HCT116 (cell line): ENCODE data around the gene VCAN. TPM values are rescaled to one million over a fixed set of nuclear protein-coding genes. Genes with fewer than 3 reads are reported as not detected.

Experiments
- ATAC-seq: fragments of 200-7000 bp; cut with Tn5 transposase; 2 replicates; pipeline ENCODE4 v1.9.1; 2020; ENCODE audit warnings: mild to moderate bottlenecking, moderate library complexity
- BruUV-seq: library from RNA; stranded (reverse); fragments of 400-500 nt; replicated peaks from 2 replicates; lab custom pipeline; 2021; lab: Mats Ljungman, UMichigan
- CTCF ChIA-PET: fragments of 300-600 bp; sonication (Branson Sonifier 250); formaldehyde crosslinking; loops from one replicate; lab custom pipeline; 2021; ENCODE audit warnings: antibody characterized with exemption; lab: Charles Lee
- POLR2A ChIA-PET: fragments of 300-600, 350-600 bp; sonication (Branson Sonifier 250); formaldehyde crosslinking; loops from one replicate; lab custom pipeline; 2021; ENCODE audit warnings: antibody characterized with exemption; lab: Charles Lee
- RAD21 ChIA-PET, 2 experiments: fragments of 300-600 bp; sonication (Branson Sonifier 250); formaldehyde crosslinking; loops; one replicate each; lab custom pipeline; 2023; ENCODE audit warnings: low total read pairs in 2 of 2; ENCODE audit not compliant: uncharacterized antibody in 2 of 2, unreplicated experiment in 2 of 2, low non-redundant PET in 1 of 2; lab: Charles Lee
- DNase-seq: peaks from one replicate; pipeline ENCODE4 v3.0.0-alpha.2; 2010; ENCODE audit warnings: low read depth, low spot score
- H2AFZ ChIP-seq: fragments of 200-600 bp; shearing (Covaris generic), sonication (generic); 2 replicates; pipeline ENCODE4 v1.6.1; 2017; ENCODE audit warnings: low read depth, mixed run types, mixed read lengths, antibody characterized with exemption, low read length; ENCODE audit not compliant: poor library complexity, severe bottlenecking
- H3K27ac ChIP-seq: 2 replicates; pipeline ENCODE4 v1.5.1; 2012; ENCODE audit warnings: low read depth, low read length
- H3K27me3 ChIP-seq: fragments of 200-600 bp; sonication (generic); 2 replicates; pipeline ENCODE4 v1.6.1; 2016; ENCODE audit warnings: mixed run types, low read length, mixed read lengths; ENCODE audit not compliant: insufficient read depth
- H3K36me3 ChIP-seq, 2 experiments: fragments of 200-500 bp in 1 of 2; fragments of 200-600 bp in 1 of 2; sonication (Bioruptor generic) in 1 of 2; sonication (generic) in 1 of 2; 2 replicates each; pipeline versions ENCODE4 v1.5.1 to v1.6.1; 2014 to 2016; ENCODE audit warnings: low read length in 2 of 2, inconsistent platforms in 1 of 2, mixed read lengths in 1 of 2, mixed run types in 1 of 2; ENCODE audit not compliant: insufficient read depth in 2 of 2, control insufficient read depth in 1 of 2
- H3K4me1 ChIP-seq, 2 experiments: fragments of 200-600 bp in 1 of 2; sonication (generic) in 1 of 2; 2 replicates each; pipeline versions ENCODE4 v1.5.1 to v1.6.1; 2012 to 2017; ENCODE audit warnings: low read length in 2 of 2, inconsistent platforms in 1 of 2, mild to moderate bottlenecking in 1 of 2, mixed read lengths in 1 of 2, mixed run types in 1 of 2, moderate library complexity in 1 of 2; ENCODE audit not compliant: insufficient read depth in 2 of 2, control insufficient read depth in 1 of 2
- H3K4me2 ChIP-seq: fragments of 200-600 bp; sonication (generic); 2 replicates; pipeline ENCODE4 v1.6.1; 2017; ENCODE audit warnings: mixed run types, low read length, mixed read lengths
- H3K4me3 ChIP-seq, 2 experiments: fragments of 200-600 bp in 1 of 2; sonication (generic) in 1 of 2; replicated peaks in 1 of 2; 2 replicates each; pipeline ENCODE4 v1.5.1; 2011 to 2016; ENCODE audit warnings: low read length in 2 of 2, control low read depth in 1 of 2, low read depth in 1 of 2, mild to moderate bottlenecking in 1 of 2, mixed read lengths in 1 of 2, mixed run types in 1 of 2
- H3K79me2 ChIP-seq: fragments of 200-600 bp; sonication (generic); 2 replicates; pipeline ENCODE4 v1.6.1; 2017; ENCODE audit warnings: mild to moderate bottlenecking, mixed run types, low read length, moderate library complexity, mixed read lengths; ENCODE audit not compliant: insufficient read depth
- H3K9ac ChIP-seq: fragments of 200-600 bp; sonication (generic); 2 replicates; pipeline ENCODE4 v1.6.1; 2016; ENCODE audit warnings: low read length, mixed read lengths
- H3K9me2 ChIP-seq: fragments of 200-600 bp; sonication (generic), shearing (Covaris generic); 2 replicates; pipeline ENCODE4 v1.6.1; 2017; ENCODE audit warnings: mixed run types, mild to moderate bottlenecking, moderate library complexity; ENCODE audit not compliant: insufficient read depth
- H3K9me3 ChIP-seq, 2 experiments: fragments of 200-500 bp in 1 of 2; fragments of 200-600 bp in 1 of 2; sonication (Bioruptor generic) in 1 of 2; sonication (generic) in 1 of 2; 2 replicates each; pipeline ENCODE4 v1.6.1; 2014 to 2017; ENCODE audit warnings: low read length in 2 of 2, mixed read lengths in 2 of 2, inconsistent platforms in 1 of 2, low read depth in 1 of 2, mild to moderate bottlenecking in 1 of 2, mixed run types in 1 of 2, moderate library complexity in 1 of 2; ENCODE audit not compliant: control insufficient read depth in 1 of 2, insufficient read depth in 1 of 2
- H4K20me1 ChIP-seq: fragments of 200-600 bp; sonication (generic), shearing (Covaris generic); 2 replicates; pipeline ENCODE4 v1.6.1; 2017; ENCODE audit warnings: mixed run types, mild to moderate bottlenecking, moderate library complexity; ENCODE audit not compliant: insufficient read depth
- ATF3 ChIP-seq: IDR thresholded peaks from 2 replicates; pipeline ENCODE4 v1.6.1; 2012
- CBX3 ChIP-seq: IDR thresholded peaks from 2 replicates; pipeline ENCODE4 v1.6.1; 2012; ENCODE audit warnings: low read depth
- CTCF ChIP-seq, 3 experiments: fragments of 200-600 bp in 1 of 3; sonication (generic) in 1 of 3; IDR thresholded peaks in 2 of 3; conservative IDR thresholded peaks in 1 of 3; 2 replicates each; pipeline ENCODE4 v1.5.1; 2012 to 2017; ENCODE audit warnings: low read depth in 2 of 3, low read length in 2 of 3, antibody characterized with exemption in 1 of 3, borderline replicate concordance in 1 of 3, control low read depth in 1 of 3, mild to moderate bottlenecking in 1 of 3, mixed read lengths in 1 of 3, mixed run types in 1 of 3, moderate library complexity in 1 of 3; ENCODE audit not compliant: insufficient read depth in 1 of 3
- EGR1 ChIP-seq: IDR thresholded peaks from 2 replicates; pipeline ENCODE4 v1.6.1; 2012; ENCODE audit warnings: low read depth
- ELF1 ChIP-seq: IDR thresholded peaks from 2 replicates; pipeline ENCODE4 v1.6.1; 2012; ENCODE audit warnings: low read depth, borderline replicate concordance
- EZH2phosphoT487 ChIP-seq: fragments of 200-600 bp; IDR thresholded peaks from 2 replicates; pipeline ENCODE4 v1.6.1; 2018; ENCODE audit warnings: antibody characterized with exemption, borderline replicate concordance
- FOSL1 ChIP-seq: IDR thresholded peaks from 2 replicates; pipeline ENCODE4 v1.6.1; 2012; ENCODE audit warnings: low read depth
- MAX ChIP-seq: IDR thresholded peaks from 2 replicates; pipeline ENCODE4 v1.6.1; 2012
- POLR2A ChIP-seq: IDR thresholded peaks from 2 replicates; pipeline ENCODE4 v1.7.0; 2011; ENCODE audit warnings: borderline replicate concordance; ENCODE audit not compliant: insufficient read depth, insufficient read length; ENCODE audit errors: extremely low read depth
- REST ChIP-seq: IDR thresholded peaks from 2 replicates; pipeline ENCODE4 v1.6.1; 2012; ENCODE audit warnings: low read depth
- SIN3A ChIP-seq: IDR thresholded peaks from 2 replicates; pipeline ENCODE4 v1.6.1; 2012; ENCODE audit warnings: low read depth
- SP1 ChIP-seq: IDR thresholded peaks from 2 replicates; pipeline ENCODE4 v1.6.1; 2012; ENCODE audit warnings: low read depth
- SRF ChIP-seq: IDR thresholded peaks from 2 replicates; pipeline ENCODE4 v1.6.1; 2012; ENCODE audit warnings: low read depth
- TCF7L2 ChIP-seq: IDR thresholded peaks from 2 replicates; pipeline ENCODE4 v1.7.0; 2011; ENCODE audit warnings: borderline replicate concordance, inconsistent platforms; ENCODE audit not compliant: insufficient read depth, insufficient read length; ENCODE audit errors: extremely low read depth
- YY1 ChIP-seq: IDR thresholded peaks from 2 replicates; pipeline ENCODE4 v1.6.1; 2011; ENCODE audit warnings: low read length, low read depth, moderate library complexity, mild to moderate bottlenecking; ENCODE audit not compliant: insufficient replicate concordance; ENCODE audit errors: extremely low read depth
- ZNF274 ChIP-seq: fragments of 200-500 bp; sonication (Bioruptor generic); IDR thresholded peaks from 2 replicates; pipeline ENCODE4 v1.6.1; 2014; ENCODE audit warnings: mild to moderate bottlenecking, low read depth, low read length, inconsistent platforms
- intact Hi-C: fragments of 100-400 bp; cut with micrococcal nuclease; formaldehyde crosslinking; loops from 2 replicates; pipeline ENCODE4 v1.10.0; 2022
- total RNA-seq: library from RNA; stranded (reverse); gene quantifications from one replicate; pipeline ENCODE4 v1.2.1, GENCODE V29; 2021; ENCODE audit not compliant: unreplicated experiment

VCAN gene
- total RNA-seq, 1 experiment from 2014 or later: 49.9 TPM

GRCh38 chr5:83513081-83513480 is 41.5 kb downstream of the VCAN start:
- Histone ChIP-seq H3K4me3 (no peak overlapping the region), H4K20me1 (no peaks in the 10 kb centered on the region), H3K79me2 (no peaks in the 10 kb centered on the region), H2AFZ (no peak overlapping the region), H3K9me3 (no peaks in the 10 kb centered on the region), H3K36me3 (no peaks in the 10 kb centered on the region; a peak in 1 of 4 replicates), H3K9me2 (no peaks in the 10 kb centered on the region), H3K4me1 (no peaks in the 10 kb centered on the region), H3K9ac (no peak overlapping the region), H3K27me3 (no peaks in the 10 kb centered on the region), H3K4me2 (no peak overlapping the region), H3K27ac (no peak overlapping the region)
- ChIA-PET POLR2A (no interaction called here), RAD21 (no interaction called here), CTCF (no interaction called here)
- BruUV-seq: no TSS peak
- DNase-seq (no peak), ATAC-seq (no peak)
- intact Hi-C loops: no loop called here
- TF ChIP-seq FOSL1: no peak
- TF ChIP-seq REST: no peak

- intact Hi-C loops: no loop called here
- H3K9me2 ChIP-seq: no peaks in the 10 kb centered on the region
- no peak overlapping the region for H3K4me3 ChIP-seq
- no peak overlapping the region for H3K27ac ChIP-seq
- H3K9ac ChIP-seq: no peak overlapping the region
- no TSS peak for BruUV-seq
- no peaks in the 10 kb centered on the region for H3K4me1 ChIP-seq
- H3K79me2 ChIP-seq: no peaks in the 10 kb centered on the region
- H3K36me3 ChIP-seq: no peaks in the 10 kb centered on the region; a peak in 1 of 4 replicates
- CTCF ChIA-PET: no interaction called here
- DNase-seq (no peak), ATAC-seq (no peak)
- no peaks in the 10 kb centered on the region for H3K9me3 ChIP-seq
- no peak for TF ChIP-seq SP1
- TF ChIP-seq SRF: no peak
- TF ChIP-seq CBX3: no peak
- no peak for TF ChIP-seq SIN3A
- TF ChIP-seq ELF1: no peak
- TF ChIP-seq TCF7L2: no peak
- TF ChIP-seq ATF3: no peak
- TF ChIP-seq POLR2A: no peak
- no peak for TF ChIP-seq EZH2phosphoT487
- no peak for TF ChIP-seq CTCF (IDR thresholded peaks at IDR 0.05 in 2 of 3, conservative IDR thresholded peaks at IDR 0.05 in 1 of 3; ENCODE audit: borderline replicate concordance in 1 of 3, insufficient read depth in 1 of 3, low read depth in 2 of 3, low read length in 2 of 3)
- no peak for TF ChIP-seq ZNF274
- no peak for TF ChIP-seq YY1
- no peak for TF ChIP-seq EGR1
- no peak for TF ChIP-seq FOSL1
- no peak for TF ChIP-seq MAX
- TF ChIP-seq, all 23 proteins: peak for 0
- RAD21 ChIA-PET: no interaction called here
- no peaks in the 10 kb centered on the region for H4K20me1 ChIP-seq
- POLR2A ChIA-PET: no interaction called here
- no peak overlapping the region for H3K4me2 ChIP-seq
- no peaks in the 10 kb centered on the region for H3K27me3 ChIP-seq
- H2AFZ ChIP-seq: no peak overlapping the region
Measured at GRCh38 chr5:83513491-83513890, 41.9 kb downstream of the VCAN start.
